Mesothelial cell of epicardium (in vitro differentiated cells): Measurements from ENCODE around the gene UACA. TPM values are rescaled to one million over a fixed set of nuclear protein-coding genes. Genes with fewer than 3 reads are reported as not detected.

Experiments used
- DNase-seq, 2 experiments: peaks; one replicate each; pipeline ENCODE4 v3.0.0; 2021; ENCODE audit warnings: low spot score in 2 of 2; ENCODE audit not compliant: unreplicated experiment in 2 of 2
- H3K27ac Mint-ChIP-seq: 2 replicates; pipeline ENCODE4 v1.8.0; 2021; ENCODE audit warnings: mixed read lengths
- H3K27me3 Mint-ChIP-seq: 2 replicates; pipeline ENCODE4 v1.8.0; 2021; ENCODE audit warnings: low read depth, mixed read lengths
- H3K36me3 Mint-ChIP-seq: 2 replicates; pipeline ENCODE4 v1.8.0; 2021; ENCODE audit warnings: mixed read lengths
- H3K4me1 Mint-ChIP-seq: 2 replicates; pipeline ENCODE4 v1.8.0; 2021; ENCODE audit warnings: mixed read lengths
- H3K4me3 Mint-ChIP-seq: 2 replicates; pipeline ENCODE4 v1.8.0; 2021; ENCODE audit warnings: mild to moderate bottlenecking, moderate library complexity, mixed read lengths
- H3K9me3 Mint-ChIP-seq: 2 replicates; pipeline ENCODE4 v1.8.0; 2021; ENCODE audit warnings: mixed read lengths
- total RNA-seq: library from RNA; stranded (reverse); gene quantifications from 3 replicates; pipeline ENCODE4 v1.2.1, GENCODE V29; 2021
- TF ChIP-seq, protein P1 (sequence below): fragments of 200-600 bp; sonication (generic); IDR thresholded peaks from one replicate; pipeline ENCODE4 v1.5.0; 2021; ENCODE audit warnings: antibody characterized with exemption; ENCODE audit not compliant: unreplicated experiment

Gene UACA
- total RNA-seq, 1 donor from 2014 or later: 70.3 TPM

DNA sequence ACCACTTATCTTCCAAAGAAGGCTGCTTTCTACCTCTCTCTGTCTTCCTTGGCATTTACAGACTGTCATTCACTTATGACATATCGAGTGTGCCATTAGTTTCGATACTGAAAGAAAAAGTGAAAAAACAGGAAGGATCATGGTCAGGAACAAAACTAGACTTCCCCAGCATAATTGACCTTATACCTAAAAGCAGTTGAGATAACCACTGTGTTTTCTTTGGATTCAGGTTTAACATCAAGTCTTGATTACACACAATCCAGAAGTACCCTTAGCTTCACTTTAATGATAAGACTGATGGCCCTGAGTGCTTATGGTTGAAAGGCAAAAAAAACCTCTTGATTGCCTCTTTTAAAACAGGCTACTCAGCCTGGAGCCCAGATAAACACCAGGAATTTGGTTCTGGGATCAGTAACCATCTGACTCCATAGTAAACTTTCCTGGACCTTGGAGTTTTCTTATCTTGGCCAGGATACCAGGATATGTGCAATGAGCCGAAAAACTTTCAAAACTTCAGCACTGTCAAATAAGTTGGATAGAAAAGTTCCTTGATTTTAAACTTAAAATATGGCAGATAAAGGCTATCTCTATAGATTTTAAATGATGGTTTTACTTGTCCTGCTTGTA, 5.0 kb upstream of the UACA start:
- TF ChIP-seq, protein P1, sequence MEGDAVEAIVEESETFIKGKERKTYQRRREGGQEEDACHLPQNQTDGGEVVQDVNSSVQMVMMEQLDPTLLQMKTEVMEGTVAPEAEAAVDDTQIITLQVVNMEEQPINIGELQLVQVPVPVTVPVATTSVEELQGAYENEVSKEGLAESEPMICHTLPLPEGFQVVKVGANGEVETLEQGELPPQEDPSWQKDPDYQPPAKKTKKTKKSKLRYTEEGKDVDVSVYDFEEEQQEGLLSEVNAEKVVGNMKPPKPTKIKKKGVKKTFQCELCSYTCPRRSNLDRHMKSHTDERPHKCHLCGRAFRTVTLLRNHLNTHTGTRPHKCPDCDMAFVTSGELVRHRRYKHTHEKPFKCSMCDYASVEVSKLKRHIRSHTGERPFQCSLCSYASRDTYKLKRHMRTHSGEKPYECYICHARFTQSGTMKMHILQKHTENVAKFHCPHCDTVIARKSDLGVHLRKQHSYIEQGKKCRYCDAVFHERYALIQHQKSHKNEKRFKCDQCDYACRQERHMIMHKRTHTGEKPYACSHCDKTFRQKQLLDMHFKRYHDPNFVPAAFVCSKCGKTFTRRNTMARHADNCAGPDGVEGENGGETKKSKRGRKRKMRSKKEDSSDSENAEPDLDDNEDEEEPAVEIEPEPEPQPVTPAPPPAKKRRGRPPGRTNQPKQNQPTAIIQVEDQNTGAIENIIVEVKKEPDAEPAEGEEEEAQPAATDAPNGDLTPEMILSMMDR: no peak
- Mint-ChIP-seq H3K27me3 (no peaks in the 10 kb centered on the region), H3K4me3 (no peak overlapping the region), H3K4me1 (peaks cover 18% of the 10 kb centered on the region), H3K9me3 (no peaks in the 10 kb centered on the region), H3K27ac (no peak overlapping the region), H3K36me3 (no peaks in the 10 kb centered on the region)
- DNase-seq: no peak

DNA sequence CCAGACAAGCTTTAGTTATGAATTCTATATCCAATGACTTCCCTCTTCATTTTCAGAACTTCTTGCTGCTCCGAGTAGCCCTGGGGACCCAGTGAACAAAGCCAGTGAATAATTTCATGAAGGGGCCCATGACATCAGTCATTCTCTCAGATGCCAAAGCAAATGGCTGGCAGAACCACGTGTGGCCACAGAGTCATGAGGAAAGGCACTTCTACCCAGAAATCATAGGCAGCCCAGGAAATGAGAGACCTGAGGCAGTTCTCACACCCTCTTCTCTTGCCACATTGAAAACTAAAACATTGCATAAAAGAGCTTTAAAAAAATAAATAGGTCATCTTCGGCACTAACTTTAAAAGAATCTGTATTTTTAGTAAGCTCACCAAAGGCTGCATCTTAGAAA, 4.3 kb upstream of the UACA start:
- Mint-ChIP-seq H3K4me1 (peaks cover 18% of the 10 kb centered on the region), H3K36me3 (no peaks in the 10 kb centered on the region), H3K27ac (no peak overlapping the region), H3K4me3 (no peak overlapping the region), H3K27me3 (no peaks in the 10 kb centered on the region), H3K9me3 (no peaks in the 10 kb centered on the region)
- TF ChIP-seq, protein P1: no peak
- DNase-seq: no peak

DNA sequence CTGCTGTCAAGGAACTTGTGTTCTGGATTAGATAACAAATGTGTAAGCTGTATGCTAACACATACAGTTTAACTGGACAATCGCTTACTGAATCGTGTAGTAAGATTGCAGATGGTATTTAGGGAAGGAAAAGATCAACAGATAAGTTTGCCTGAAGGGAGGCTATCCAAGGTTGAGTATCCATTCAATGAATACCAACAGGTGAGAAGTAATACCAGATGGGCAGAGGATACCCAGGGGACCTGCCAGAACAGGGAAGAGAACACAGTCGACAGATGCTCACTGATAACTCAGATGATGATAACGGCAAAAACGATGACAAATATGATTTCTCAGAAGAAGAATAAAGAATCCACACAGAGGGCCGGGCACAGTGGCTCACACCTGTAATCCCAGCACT, 3.2 kb upstream of the UACA start:
- Mint-ChIP-seq H3K4me1 (peaks cover 28% of the 10 kb centered on the region), H3K36me3 (no peaks in the 10 kb centered on the region), H3K27me3 (no peaks in the 10 kb centered on the region), H3K9me3 (no peaks in the 10 kb centered on the region), H3K4me3 (no peak overlapping the region), H3K27ac (no peak overlapping the region)
- no peak for DNase-seq
- TF ChIP-seq, protein P1: no peak

DNA sequence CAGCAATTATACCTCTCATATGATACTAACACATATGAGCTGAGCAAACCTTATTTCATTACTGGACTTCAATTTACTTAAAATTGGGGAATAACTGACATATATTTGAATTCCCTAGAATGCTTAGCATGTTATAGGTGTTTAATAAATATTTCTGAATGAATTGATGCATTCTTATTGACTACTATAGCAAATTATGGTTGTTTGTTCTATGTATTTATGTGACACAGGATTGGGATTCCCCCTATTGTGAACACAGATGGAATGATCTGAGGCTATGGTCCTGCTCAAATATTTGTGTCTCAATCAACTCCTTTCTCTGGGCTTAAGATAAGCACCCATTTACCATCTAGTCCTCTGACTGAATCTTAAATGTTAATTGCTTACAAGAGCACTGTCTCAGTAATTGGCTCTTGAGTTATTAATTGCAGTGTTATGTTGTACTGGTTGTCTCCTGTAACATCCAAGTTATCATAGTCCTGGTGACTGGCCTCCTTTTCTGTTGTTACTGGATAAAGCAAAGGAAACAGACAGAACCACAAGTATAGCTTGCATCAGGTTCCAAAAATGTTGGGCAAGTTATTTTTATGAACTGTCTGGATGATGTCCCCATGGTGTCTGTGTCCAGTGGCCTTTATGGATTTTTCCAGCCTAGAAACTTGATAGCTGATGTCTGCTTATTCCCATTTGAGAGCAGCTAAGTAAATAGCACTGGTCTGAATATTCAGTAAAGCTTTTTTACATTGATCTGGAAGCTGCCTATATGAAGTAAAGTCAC, 2.3 kb upstream of the UACA start:
- H3K4me1 Mint-ChIP-seq: peaks cover 34% of the 10 kb centered on the region
- no peak overlapping the region for H3K4me3 Mint-ChIP-seq
- TF ChIP-seq, protein P1: no peak
- H3K9me3 Mint-ChIP-seq: no peaks in the 10 kb centered on the region
- DNase-seq: no peak
- H3K27me3 Mint-ChIP-seq: no peaks in the 10 kb centered on the region
- no peaks in the 10 kb centered on the region for H3K36me3 Mint-ChIP-seq
- H3K27ac Mint-ChIP-seq: peak overlapping the region; percentile 10

DNA sequence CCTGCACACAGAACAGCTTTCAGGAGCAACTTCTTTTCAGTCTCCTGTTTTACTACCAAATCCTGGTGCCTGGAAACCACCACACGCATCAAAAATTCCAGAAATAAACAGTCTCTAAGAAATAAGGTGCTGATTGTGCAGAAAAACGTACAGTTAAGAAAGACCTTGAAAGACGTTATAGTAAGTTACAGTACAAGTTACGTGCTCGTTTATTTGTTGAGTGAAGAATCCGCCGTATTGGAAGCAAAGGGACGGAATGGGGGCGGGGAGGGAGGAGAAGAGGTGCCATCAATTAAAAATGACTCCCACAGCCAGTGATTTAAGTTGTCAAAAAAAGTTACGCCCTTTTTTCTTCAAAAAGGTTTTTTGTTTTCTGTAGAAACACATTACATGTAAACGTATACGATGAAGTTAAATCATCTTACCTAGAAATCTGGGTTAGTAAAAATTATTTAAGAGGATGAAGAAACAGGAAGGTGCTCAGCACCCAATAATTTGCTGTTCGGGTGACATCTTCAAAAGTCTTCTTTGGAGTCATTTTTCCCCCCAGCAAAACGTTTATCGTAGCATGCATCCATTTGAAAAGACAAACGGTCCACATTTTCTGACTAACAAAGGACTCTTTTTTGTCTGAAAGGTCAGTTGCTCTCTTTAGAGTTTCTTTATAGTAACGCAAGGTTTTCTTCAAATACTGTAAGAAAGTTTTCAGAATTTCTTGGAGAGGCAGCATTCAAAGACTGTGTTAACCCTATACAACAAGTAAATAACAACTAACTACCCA, 782 bp upstream of the UACA start:
- Mint-ChIP-seq H3K27ac (peak overlapping the region; percentile 94), H3K27me3 (no peaks in the 10 kb centered on the region), H3K9me3 (no peaks in the 10 kb centered on the region), H3K4me1 (peaks cover 34% of the 10 kb centered on the region), H3K36me3 (no peaks in the 10 kb centered on the region), H3K4me3 (peak overlapping the region; percentile 80)
- TF ChIP-seq, protein P1: no peak
- no peak for DNase-seq
